Measurements from ENCODE around the gene NBPF3. TPM values are rescaled to one million over a fixed set of nuclear protein-coding genes. Genes with fewer than 3 reads are reported as not detected.
"Not testable (repeated sequence)": the region's sequence is repeated elsewhere in the genome, so short reads cannot be mapped to it uniquely, and the experiment has no call there.

The NBPF3 gene
- total RNA-seq, 1 donor = 13.6 TPM

DNA sequence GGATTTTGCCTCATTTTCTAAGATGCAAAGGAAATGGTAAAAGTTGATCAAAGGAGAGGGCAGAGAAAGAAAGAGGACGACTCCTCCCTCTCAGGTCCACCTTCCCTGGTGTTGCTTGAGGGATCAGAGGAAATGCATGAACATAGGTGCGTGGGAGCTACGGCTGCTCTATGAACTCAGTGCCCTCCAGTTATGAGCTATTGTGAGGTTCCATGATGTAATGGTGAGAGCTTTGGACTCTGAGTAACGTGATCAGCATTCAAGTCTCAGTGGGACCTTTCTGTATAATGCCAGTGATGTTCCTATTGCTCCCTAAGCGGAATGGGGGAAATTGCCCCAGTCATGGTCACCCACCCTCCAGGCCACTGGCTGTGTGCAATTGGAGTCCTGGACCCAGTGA is 25.9 kb upstream of the NBPF3 start:
- DNase-seq (ENCODE audit: low read depth) = no peak

DNA sequence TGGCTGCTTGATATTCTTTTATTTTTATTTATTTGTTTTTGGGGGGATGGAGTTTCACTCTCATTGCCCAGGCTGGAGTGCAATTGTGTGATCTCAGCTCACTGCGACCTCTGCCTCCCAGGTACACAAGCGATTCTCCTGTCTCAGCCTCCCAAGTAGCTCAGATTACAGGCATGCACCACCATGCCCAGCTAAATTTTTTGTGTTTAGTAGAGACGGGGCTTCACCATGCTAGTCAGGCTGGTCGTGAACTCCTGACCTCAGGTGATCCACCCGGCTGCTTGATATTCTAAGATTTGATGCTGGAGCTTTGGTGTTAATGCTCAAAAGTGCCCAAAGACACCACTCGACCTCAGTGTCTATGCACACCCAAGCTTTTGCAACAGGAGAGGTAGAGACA is 19.6 kb upstream of the NBPF3 start:
- DNase-seq (ENCODE audit: low read depth); H3K4me3 ChIP-seq (ENCODE audit: low read depth, low read length): not testable (repeated sequence)

More for the DNA sequence above, 25.9 kb upstream of the NBPF3 start:
- no peak overlapping the region for H3K4me3 ChIP-seq (ENCODE audit: low read depth, low read length)
- TF ChIP-seq, protein P1, sequence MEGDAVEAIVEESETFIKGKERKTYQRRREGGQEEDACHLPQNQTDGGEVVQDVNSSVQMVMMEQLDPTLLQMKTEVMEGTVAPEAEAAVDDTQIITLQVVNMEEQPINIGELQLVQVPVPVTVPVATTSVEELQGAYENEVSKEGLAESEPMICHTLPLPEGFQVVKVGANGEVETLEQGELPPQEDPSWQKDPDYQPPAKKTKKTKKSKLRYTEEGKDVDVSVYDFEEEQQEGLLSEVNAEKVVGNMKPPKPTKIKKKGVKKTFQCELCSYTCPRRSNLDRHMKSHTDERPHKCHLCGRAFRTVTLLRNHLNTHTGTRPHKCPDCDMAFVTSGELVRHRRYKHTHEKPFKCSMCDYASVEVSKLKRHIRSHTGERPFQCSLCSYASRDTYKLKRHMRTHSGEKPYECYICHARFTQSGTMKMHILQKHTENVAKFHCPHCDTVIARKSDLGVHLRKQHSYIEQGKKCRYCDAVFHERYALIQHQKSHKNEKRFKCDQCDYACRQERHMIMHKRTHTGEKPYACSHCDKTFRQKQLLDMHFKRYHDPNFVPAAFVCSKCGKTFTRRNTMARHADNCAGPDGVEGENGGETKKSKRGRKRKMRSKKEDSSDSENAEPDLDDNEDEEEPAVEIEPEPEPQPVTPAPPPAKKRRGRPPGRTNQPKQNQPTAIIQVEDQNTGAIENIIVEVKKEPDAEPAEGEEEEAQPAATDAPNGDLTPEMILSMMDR (IDR thresholded peaks at IDR 0.05; ENCODE audit: insufficient read depth, low read length) = no peak

DNA sequence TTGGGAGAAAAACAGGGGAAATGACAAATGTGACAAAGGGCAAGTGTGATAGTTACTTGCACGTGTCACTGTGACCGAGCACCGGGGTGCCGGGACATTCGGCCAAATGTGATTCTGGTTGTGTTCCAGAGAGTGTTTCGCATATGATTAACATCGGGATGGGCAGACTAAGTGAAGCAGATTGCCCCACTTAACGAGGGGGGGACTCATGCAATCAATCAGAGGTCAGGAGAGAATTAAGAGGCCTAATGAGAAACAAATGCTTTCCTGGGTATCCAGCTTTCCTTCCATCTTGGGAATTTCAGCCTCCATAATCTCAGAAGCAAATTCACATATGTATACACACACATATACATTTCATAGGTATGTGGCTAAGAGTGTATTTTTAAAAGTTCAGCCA is 18.6 kb upstream of the NBPF3 start:
- H3K4me3 ChIP-seq (ENCODE audit: low read depth, low read length); DNase-seq (ENCODE audit: low read depth): not testable (repeated sequence)

DNA sequence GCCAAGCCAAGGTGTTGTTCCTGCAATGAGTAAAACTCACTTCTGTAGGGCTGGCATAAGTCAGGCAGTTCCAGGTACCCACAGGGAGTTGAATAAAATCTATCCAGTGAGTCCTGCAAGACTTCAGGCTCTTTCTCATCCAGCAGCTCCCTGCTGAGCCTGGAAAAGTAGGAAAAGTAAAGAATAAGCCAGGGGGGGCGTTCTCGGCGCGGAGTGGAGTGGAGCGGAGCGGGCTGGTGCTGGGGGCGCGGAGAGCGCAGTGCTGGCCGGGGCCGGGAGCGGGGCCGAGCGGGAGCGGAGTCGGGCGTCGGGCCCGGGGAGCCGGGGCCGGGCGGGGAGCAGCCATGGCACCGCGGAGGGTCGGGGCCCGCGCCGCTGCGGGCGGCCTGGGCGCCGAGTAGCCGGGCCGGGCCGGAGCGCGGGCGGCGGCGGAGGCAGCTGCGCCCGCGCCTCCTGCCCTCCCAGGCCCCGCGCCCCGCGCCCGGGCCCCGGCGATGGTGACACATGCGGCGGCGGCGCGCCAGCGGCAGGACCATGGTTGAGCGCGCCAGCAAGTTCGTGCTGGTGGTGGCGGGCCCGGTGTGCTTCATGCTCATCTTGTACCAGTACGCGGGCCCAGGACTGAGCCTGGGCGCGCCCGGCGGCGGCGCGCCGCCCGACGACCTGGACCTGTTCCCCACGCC is 12.0 kb upstream of the NBPF3 start:
- H3K4me3 ChIP-seq (ENCODE audit: low read depth, low read length) = peak overlapping the region; percentile 53
- DNase-seq (ENCODE audit: low read depth) = not testable (repeated sequence)

DNA sequence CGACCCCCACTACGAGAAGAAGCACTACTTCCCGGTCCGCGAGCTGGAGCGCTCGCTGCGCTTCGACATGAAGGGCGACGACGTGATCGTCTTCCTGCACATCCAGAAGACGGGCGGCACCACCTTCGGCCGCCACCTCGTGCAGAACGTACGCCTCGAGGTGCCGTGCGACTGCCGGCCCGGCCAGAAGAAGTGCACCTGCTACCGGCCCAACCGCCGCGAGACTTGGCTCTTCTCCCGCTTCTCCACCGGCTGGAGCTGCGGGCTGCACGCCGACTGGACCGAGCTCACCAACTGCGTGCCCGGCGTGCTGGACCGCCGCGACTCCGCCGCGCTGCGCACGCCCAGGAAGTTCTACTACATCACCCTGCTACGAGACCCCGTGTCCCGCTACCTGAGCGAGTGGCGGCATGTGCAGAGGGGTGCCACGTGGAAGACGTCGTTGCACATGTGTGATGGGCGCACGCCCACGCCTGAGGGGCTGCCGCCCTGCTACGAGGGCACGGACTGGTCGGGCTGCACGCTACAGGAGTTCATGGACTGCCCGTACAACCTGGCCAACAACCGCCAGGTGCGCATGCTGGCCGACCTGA is 11.4 kb upstream of the NBPF3 start:
- H3K4me3 ChIP-seq (ENCODE audit: low read depth, low read length) = peak overlapping the region; percentile 53

DNA sequence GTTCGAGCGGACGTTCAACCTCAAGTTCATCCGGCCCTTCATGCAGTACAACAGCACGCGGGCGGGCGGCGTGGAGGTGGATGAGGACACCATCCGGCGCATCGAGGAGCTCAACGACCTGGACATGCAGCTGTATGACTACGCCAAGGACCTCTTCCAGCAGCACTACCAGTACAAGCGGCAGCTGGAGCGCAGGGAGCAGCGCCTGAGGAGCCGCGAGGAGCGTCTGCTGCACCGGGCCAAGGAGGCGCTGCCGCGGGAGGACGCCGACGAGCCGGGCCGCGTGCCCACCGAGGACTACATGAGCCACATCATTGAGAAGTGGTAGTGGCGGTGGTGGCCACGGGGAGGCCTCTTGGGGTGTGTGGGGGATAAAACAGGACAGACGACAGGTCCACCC is 10.7 kb upstream of the NBPF3 start:
- not testable (repeated sequence) for H3K4me3 ChIP-seq (ENCODE audit: low read depth, low read length)

More for the DNA sequence above, 11.4 kb upstream of the NBPF3 start:
- DNase-seq (ENCODE audit: low read depth) = not testable (repeated sequence)

DNA sequence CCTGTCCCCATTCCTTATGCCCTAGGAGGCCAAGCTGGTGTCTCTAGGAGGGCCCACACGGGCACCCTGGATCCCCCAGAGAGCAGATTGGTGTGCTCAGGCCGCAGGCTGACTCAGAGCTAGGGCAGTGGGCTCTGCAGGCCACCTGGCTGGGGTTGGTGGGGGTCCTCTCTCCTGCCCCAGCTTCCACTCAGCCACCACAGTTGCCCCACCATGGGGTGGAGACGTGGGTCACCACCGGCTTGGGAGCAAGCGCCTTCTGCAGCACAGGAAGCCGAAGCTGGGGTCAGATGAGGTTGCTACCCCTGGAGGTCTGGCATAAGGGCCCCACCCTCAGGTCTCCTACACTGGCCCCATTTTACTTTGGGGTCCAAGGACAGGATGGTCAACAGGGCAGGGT is 9.1 kb upstream of the NBPF3 start:
- not testable (repeated sequence) for DNase-seq (ENCODE audit: low read depth); H3K4me3 ChIP-seq (ENCODE audit: low read depth, low read length)

More for the DNA sequence above, 10.7 kb upstream of the NBPF3 start:
- DNase-seq (ENCODE audit: low read depth) = not testable (repeated sequence)

DNA sequence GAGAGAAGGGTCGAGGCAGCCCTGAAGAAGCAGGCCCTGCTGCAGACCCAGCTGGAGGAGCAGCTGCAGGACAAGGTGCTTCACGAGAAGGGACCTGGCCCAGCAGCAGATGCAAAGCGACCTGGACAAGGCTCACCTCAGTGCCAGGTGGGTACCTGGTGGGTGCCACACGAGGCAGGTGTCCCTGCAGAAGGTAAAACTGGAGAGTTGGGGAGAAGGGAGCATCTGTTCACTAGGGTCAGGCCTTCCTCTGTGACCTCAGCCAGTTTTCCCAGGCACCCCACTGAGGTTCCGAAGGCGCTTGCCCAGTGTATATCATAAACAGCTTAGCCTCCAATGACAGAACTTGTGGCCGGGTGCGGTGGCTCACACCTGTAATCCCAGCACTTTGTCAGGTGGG is 5.5 kb upstream of the NBPF3 start:
- TF ChIP-seq, protein P1 (IDR thresholded peaks at IDR 0.05; ENCODE audit: insufficient read depth, low read length) = no peak
- DNase-seq (ENCODE audit: low read depth) = no peak
- no peak overlapping the region for H3K4me3 ChIP-seq (ENCODE audit: low read depth, low read length)

DNA sequence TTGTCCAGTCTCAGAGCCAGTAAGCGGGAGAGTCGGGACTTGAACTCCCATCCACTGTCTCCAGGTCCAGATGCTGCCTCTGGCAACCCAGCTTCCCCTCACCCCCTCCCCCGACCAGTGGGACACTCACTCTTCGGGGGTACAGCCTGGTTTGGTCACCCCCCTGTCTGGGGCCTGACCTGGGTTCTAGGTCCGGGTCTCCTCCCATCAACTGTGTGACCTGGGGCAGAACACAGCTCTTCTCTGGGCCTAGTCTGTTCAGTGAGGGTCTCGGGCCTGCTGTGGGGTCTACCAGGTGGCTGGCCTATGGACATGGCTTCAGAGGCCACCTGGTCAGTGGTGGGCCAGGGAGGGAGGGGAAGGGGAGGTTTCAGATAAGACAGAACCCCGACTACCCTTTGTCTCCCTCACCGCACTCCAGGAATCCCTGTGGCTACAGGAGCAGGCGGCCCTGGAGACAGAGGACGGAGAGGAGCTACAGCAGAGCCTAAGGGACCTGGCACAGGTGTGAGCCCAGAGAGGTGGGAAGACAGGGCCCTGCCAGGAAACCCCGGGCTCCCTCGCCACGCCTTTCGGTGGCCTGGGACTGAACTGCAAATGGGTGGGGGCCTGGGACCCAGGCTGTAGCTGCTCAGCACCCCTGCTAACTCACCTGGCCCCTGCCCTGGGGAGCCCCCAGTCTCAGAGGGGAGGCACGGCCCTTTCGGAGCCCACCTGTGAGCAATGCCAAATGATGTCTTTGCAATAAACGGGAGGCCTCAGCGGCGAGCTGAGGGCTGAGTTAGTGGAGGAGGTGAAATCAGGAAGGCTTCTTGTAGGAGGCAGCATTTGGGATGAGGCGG is 4.1 kb upstream of the NBPF3 start:
- TF ChIP-seq, protein P1 (IDR thresholded peaks at IDR 0.05; ENCODE audit: insufficient read depth, low read length) = no peak
- no peak overlapping the region for H3K4me3 ChIP-seq (ENCODE audit: low read depth, low read length)
- no peak for DNase-seq (ENCODE audit: low read depth)
